Measurements from ENCODE around the gene ADORA2B.

DNA sequence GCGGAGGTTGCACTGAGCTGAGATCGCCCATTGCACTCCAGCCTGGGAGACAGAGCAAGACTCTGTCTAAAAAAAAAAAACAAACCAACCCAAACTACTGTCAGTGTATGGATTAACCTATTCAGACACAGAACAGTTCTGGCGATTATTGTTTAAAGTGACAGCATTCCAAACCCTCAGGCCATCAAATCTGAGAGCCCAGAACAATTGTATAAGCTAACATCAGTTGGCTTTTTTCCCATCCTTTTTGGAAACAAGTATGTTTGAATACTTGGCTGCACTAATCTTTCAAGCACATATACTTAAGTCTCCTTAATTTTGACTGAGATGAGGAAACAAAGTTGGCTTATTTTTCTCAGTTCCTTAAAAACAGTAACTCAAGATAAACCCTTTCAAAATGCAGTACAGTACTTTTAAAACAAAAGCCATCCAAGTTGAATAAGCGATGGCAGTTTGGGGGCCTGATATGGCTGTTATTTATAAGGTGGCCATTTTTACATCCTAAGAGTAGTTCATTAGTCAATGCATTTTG, 53.2 kb downstream of the ADORA2B start:
- TF ChIP-seq ZNF510 (tag by site-specific recombination; IDR thresholded peaks at IDR 0.05; ENCODE audit: insufficient replicate concordance), result no peak
- TF ChIP-seq, protein P1, sequence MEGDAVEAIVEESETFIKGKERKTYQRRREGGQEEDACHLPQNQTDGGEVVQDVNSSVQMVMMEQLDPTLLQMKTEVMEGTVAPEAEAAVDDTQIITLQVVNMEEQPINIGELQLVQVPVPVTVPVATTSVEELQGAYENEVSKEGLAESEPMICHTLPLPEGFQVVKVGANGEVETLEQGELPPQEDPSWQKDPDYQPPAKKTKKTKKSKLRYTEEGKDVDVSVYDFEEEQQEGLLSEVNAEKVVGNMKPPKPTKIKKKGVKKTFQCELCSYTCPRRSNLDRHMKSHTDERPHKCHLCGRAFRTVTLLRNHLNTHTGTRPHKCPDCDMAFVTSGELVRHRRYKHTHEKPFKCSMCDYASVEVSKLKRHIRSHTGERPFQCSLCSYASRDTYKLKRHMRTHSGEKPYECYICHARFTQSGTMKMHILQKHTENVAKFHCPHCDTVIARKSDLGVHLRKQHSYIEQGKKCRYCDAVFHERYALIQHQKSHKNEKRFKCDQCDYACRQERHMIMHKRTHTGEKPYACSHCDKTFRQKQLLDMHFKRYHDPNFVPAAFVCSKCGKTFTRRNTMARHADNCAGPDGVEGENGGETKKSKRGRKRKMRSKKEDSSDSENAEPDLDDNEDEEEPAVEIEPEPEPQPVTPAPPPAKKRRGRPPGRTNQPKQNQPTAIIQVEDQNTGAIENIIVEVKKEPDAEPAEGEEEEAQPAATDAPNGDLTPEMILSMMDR (tag by site-specific recombination; IDR thresholded peaks at IDR 0.05), result no peak
- TF ChIP-seq, protein P2, sequence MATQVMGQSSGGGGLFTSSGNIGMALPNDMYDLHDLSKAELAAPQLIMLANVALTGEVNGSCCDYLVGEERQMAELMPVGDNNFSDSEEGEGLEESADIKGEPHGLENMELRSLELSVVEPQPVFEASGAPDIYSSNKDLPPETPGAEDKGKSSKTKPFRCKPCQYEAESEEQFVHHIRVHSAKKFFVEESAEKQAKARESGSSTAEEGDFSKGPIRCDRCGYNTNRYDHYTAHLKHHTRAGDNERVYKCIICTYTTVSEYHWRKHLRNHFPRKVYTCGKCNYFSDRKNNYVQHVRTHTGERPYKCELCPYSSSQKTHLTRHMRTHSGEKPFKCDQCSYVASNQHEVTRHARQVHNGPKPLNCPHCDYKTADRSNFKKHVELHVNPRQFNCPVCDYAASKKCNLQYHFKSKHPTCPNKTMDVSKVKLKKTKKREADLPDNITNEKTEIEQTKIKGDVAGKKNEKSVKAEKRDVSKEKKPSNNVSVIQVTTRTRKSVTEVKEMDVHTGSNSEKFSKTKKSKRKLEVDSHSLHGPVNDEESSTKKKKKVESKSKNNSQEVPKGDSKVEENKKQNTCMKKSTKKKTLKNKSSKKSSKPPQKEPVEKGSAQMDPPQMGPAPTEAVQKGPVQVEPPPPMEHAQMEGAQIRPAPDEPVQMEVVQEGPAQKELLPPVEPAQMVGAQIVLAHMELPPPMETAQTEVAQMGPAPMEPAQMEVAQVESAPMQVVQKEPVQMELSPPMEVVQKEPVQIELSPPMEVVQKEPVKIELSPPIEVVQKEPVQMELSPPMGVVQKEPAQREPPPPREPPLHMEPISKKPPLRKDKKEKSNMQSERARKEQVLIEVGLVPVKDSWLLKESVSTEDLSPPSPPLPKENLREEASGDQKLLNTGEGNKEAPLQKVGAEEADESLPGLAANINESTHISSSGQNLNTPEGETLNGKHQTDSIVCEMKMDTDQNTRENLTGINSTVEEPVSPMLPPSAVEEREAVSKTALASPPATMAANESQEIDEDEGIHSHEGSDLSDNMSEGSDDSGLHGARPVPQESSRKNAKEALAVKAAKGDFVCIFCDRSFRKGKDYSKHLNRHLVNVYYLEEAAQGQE (tag by site-specific recombination; IDR thresholded peaks at IDR 0.05), result no peak

Data from HEK293 (cell line).